NCI-H2227 (cell line): ENCODE results near the gene ZNF423.

ENCODE experiments used
- DNase-seq: peaks from one replicate; lab custom pipeline; 2025; ENCODE audit not compliant: unreplicated experiment; lab: John Stamatoyannopoulos, UW

Gene ZNF423

DNA sequence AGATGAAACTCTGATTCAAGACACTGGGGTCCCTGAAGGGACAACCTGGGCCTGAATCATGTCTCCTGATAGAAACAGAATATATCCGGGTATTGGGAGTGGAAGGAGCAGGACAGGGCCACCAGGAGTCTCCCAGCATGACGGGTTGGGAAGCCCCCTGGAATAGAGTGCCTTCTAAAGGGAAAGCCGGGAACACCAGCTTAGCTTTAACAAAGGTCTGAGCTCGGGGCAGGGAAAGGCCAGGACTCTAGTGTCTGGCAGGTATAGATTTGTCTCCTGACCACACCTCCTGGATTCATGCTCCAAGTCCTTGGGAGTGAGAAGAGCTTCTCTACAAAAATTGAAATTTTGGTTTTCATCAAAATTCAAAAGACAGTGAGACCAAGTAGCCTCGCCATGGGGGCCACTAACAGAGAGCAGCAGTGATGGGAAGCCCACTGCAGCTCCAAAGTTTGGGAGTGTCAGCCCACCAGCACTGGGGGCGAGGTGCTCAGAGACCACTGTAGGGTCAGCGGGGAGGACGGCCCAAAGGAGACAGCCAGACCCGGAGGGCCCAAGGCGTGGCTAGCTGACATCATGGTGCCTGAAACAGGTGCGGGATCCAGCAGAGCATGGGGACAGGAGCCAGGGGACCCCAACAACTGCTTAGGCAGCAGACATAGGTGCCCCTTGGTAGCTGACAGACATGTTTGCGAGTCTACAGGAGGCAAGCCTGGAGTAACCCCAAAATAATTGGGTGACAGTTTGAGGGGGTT is 401.3 kb downstream of the ZNF423 start:
- DNase-seq = no peak

DNA sequence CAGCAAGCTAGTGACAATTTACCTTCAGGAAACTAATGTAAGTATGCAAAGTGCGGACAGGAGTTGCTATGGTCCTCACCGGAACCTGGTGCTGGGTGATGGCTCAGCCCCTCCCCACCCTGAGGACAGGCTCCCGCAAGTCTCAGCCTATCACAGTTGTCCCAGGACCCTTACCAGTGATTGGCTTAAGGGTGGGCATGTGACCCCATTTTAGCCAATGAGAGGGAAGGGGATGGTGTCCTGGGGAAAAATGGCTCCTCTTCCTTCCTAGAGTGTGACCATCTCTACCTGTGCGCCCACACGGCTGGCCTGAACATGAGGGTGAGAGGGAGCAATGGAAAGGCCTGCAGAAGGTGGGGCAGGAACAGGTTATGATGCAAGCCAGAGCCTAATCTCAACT is 401.9 kb downstream of the ZNF423 start:
- DNase-seq = no peak

DNA sequence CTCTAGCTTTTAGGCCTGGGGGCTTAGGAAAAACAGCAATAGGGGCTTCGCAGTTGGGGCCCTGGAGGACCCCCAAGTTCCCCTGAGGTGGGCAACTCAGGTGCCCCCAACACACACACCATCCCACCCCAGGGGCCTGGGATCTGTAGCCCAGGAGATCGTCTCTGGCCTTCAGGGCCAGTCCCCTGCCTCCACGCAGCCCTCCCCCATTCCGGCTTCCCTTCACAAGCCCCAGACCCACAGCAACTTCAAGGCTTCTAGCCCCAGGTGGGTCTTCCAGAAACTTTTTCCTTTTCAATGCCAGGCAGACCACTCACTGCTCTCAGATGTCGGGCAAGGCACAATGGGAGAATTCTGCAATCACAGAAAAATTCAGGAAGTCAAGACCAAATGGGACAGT is 402.9 kb downstream of the ZNF423 start:
- DNase-seq = no peak

DNA sequence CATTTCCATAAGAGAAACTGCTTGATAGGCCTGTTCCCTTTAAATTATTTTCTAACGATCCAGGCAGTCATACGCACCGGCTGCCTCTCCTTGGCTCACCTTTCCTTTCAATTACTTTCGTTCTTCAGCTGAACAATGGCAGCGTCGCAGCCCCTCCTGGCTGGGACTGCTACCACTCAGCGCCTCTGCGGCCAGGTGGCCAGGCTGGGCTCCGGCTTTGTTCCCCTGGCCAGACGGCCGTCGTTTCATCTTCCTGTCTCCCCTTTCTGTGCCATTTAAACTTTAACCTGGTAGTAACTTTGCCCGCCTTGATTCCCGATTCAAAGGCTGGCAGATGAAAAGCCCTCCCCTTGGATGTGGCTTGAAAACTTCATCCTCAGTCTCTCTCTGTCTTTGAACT is 403.3 kb downstream of the ZNF423 start:
- peak; percentile 8 for DNase-seq

DNA sequence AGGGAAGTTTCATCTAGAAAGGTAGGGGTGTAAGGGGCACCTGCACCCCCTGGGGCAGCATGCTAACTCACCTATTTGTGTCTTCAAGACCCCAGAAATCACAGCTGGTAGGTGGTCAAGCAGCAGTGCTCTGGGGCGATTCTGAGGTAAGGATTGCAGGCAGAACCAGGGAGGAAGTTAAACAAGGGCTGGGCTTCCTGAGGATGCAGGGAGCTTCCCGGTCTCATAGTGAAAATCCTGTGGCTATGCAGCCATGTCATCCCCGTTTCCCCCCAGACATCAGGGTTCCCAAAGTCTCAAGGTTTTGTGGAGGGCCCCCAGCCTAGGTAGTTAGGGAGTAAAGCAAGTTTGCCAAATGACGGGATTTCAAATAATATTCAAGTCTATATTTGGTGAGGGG is 403.8 kb downstream of the ZNF423 start:
- no peak for DNase-seq

DNA sequence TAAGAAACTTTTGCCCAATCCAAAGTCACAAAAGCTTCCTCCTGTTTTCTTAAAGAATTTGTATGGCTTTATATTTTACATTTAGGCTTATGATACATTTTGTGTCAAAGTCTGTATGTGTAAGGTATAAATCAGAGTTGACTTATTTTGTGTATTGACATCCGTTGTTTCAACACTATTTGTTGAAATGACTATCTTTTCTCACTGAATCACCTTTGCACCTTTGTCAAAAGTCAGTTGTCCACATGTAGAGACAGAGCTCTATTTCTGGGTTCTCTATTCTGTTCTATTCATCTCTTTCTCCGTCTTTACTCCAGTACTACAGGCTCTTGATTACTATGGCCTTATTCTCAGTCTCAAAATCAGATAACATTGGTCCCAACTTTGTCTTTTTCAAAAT is 409.1 kb downstream of the ZNF423 start:
- no peak for DNase-seq

DNA sequence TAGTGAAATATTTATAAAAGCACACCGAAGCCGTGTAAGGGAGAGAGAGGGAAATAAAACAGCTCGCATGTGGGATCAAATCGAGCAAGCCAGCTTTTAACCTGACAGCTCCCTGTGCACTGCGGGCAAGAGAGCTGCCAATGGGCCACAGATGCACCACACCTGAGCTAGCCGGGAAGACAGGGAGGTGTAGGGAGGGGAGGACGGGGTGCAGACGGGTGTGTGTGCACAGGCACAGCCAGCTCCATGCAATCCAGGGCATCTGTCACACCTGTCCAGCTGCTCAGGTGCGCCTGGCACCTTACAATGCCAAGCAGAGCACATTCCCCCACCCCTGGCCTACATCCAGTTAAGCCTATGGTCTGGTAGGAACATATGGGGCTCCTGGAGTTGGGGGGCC is 412.3 kb downstream of the ZNF423 start:
- no peak for DNase-seq

DNA sequence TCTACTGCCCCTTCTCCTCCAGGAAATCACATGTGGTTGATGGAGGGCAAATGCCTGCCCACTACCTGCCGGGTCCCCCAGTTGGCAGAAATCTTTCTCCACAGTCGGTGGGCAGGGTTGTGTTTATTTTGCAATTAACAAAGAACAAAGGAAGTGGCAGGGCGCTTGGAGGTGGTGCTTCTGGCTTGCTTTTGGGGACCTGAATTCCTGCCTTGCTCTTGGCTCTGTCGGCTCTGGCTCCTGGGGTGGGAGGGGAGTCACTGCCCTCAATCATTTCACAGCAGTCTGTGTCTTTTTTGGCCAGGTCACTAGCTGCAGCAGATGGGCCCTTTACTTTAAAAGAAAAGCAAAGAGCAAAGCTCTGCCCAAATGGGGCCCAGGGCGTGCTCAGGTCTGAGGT is 413.1 kb downstream of the ZNF423 start:
- no peak for DNase-seq

DNA sequence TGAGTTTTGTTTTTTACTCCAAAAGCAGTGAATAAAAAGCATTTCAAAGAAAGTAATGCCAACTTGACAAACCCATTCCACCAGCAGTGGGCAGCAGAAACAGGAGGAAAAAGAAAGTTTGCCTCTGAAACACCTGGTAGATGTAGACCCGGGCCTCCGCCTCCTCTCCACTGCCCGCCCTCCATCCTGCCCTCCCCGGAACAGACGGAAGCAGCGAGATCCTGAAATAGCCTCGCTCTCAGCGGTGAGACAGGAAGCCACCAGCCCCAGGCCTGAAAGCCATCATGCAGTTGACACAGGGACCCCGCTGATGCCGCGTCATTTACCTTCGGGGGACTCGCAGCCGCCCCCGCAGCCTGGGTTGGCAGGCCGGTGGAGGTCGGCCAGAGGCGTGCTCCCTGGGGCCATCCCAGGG is 414.5 kb downstream of the ZNF423 start:
- peak; percentile 47 for DNase-seq

DNA sequence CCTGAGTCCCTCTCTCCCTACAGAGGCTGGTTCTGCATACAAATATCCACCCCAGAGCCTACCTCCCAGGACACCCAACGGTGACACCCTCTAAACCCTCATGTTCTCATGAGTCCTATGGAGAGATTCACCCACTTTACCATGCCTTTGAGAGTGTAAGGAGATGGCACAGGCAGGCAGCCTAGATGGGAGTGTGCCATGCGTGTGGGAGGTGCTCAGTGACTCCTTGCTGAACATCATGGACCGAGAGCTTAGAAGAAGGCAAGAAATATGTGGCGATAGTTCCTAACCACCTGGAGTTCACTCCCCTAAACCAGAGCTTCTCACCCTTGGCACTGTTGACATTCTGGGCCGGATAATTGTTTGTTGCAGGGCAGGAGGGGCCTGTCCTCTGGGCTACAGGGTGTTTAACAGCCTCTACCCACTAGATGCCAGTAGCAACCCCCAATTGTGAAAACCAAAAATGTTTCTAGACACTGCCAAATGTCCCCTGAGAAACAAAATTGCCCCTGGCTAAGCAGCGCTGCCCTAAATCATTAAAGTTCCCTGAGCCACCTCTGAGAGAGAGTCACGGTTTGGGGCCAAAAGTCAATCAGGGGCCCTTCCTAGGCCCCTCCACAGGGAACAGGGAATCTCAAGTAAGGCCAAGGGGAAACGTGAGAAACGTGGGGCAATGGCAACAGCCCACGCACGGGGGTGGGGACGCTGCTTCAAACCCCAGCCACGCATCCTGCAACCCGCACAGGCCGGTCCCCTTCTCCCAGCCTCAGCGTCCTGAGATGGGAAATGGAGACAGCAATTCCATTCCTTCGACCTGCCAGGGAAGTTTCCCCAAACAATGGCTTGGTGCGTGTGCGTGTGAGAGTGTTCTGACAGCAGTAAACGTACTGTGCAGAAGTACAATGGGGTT is 415.5 kb downstream of the ZNF423 start:
- peak; percentile 10 for DNase-seq

DNA sequence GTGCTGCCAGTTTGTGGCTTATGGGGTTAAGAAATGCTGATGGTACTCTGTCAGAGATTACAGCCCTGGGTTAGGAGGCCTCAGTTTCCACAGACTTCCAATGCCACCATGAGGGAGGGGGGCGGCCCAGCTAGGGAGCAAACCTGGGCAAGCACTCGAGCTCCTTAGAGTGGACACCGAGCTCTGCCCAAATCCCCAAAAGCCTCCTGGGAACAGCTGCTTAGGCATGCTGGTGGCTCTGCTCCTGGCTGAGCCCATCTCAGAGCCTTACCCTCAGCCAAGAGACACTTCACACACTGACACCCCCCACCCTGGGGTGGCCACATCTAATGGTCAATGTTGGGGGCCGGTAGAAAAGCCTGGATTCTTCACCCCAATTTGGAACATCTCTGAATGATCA is 416.2 kb downstream of the ZNF423 start:
- DNase-seq = no peak

DNA sequence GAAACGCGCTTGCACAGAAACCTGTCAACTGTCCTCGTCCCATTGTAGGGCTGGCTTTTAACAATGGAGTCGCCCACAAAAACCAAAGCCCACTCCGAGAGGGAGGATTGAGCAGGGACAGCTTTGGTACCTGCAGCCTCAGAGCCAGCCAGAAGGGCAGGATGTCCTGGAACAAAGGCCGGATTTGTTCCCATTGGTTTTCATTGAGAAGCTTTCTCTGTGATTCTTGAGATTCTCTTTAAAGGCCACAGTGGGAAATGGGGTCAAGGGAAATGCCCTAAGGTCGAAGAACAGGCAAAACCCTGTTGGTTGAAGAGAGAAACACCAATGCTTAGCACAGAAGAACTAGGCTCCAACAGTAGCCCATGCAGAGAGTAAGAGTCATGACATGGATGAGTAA is 416.9 kb downstream of the ZNF423 start:
- DNase-seq = no peak
